Natural killer cell (primary cell): ENCODE data around the gene SHB. TPM values are rescaled to one million over a fixed set of nuclear protein-coding genes. Genes with fewer than 3 reads are reported as not detected.

Experiments used
- ATAC-seq, 3 donors: fragments of 150-1000 bp in 2 of 3; fragments of 200-7000 bp in 1 of 3; cut with Tn5 transposase; 1 replicate in 1 of 3; 2 replicates in 2 of 3; pipeline ENCODE4 v1.10.0; 2021; ENCODE audit warnings: mild to moderate bottlenecking in 2 of 3, moderate library complexity in 2 of 3
- DNase-seq, 2 donors: peaks; one replicate each; pipeline versions ENCODE4 v3.0.0 to v3.0.0-alpha.2; 2013 to 2021; ENCODE audit warnings: mixed read lengths in 1 of 2
- H3K27ac ChIP-seq: one replicate; pipeline ENCODE4 v1.5.1; 2013; ENCODE audit warnings: mild to moderate bottlenecking, low read length
- H3K27me3 ChIP-seq: one replicate; pipeline ENCODE4 v1.6.1; 2013; ENCODE audit warnings: low read length; ENCODE audit not compliant: control insufficient read depth, insufficient read depth
- H3K36me3 ChIP-seq: one replicate; pipeline ENCODE4 v1.6.1; 2013; ENCODE audit warnings: low read length; ENCODE audit not compliant: control insufficient read depth, insufficient read depth
- H3K4me1 ChIP-seq: one replicate; pipeline ENCODE4 v1.6.1; 2013; ENCODE audit warnings: low read length; ENCODE audit not compliant: control insufficient read depth, insufficient read depth
- H3K4me3 ChIP-seq: one replicate; pipeline ENCODE4 v1.5.1; 2013; ENCODE audit warnings: low read length
- H3K9me3 ChIP-seq: one replicate; pipeline ENCODE4 v1.6.1; 2013; ENCODE audit warnings: low read length; ENCODE audit not compliant: control insufficient read depth, insufficient read depth
- H3K27ac Mint-ChIP-seq, 2 donors: one replicate each; pipeline ENCODE4 v1.8.0; 2022; ENCODE audit warnings: mild to moderate bottlenecking in 2 of 2, mixed read lengths in 2 of 2, moderate library complexity in 1 of 2
- H3K27me3 Mint-ChIP-seq, 2 donors: one replicate each; pipeline ENCODE4 v1.8.0; 2022; ENCODE audit warnings: low read depth in 2 of 2, mixed read lengths in 2 of 2
- H3K36me3 Mint-ChIP-seq: one replicate; pipeline ENCODE4 v1.8.0; 2022; ENCODE audit warnings: mixed read lengths
- H3K4me1 Mint-ChIP-seq, 2 donors: one replicate each; pipeline ENCODE4 v1.8.0; 2022; ENCODE audit warnings: mixed read lengths in 2 of 2
- H3K4me3 Mint-ChIP-seq: one replicate; pipeline ENCODE4 v1.8.0; 2022; ENCODE audit warnings: mild to moderate bottlenecking, moderate library complexity, mixed read lengths
- H3K9me3 Mint-ChIP-seq, 2 donors: one replicate each; pipeline ENCODE4 v1.8.0; 2022; ENCODE audit warnings: mixed read lengths in 2 of 2
- CTCF ChIP-seq: fragments of 200-600 bp; IDR thresholded peaks from one replicate; pipeline ENCODE4 v1.8.0; 2022; ENCODE audit warnings: antibody characterized with exemption
- WGBS: methylation state at CpG from one replicate; pipeline ENCODE4 v1.1.7; 2013; ENCODE audit warnings: missing lambda C conversion rate; ENCODE audit not compliant: insufficient coverage; 5-methylcytosine and 5-hydroxymethylcytosine counted together
- intact Hi-C: fragments of 100-400 bp; cut with micrococcal nuclease; formaldehyde crosslinking; loops from one replicate; pipeline ENCODE4 v1.14.2; 2022
- total RNA-seq, 4 donors: library from RNA; stranded (reverse); fragments of 120-200 nt in 1 of 4; gene quantifications; one replicate each; pipeline versions ENCODE4 v1.2.3 to v1.2.4, GENCODE V29; 2013 to 2022

Gene SHB
- total RNA-seq, 3 donors from 2014 or later (not counting 1 experiment from before 2014, with no cell fraction given): 2.7 to 7.1 (median 2.9) TPM

GRCh38 chr9:37956904-37957663 is 111.9 kb downstream of the SHB start:
- intact Hi-C loops: no loop called here
- Mint-ChIP-seq H3K27ac (no peak overlapping the region), H3K4me1 (peaks cover 10 to 12% of the 10 kb centered on the region in 2 donors), H3K4me3 (no peak overlapping the region), H3K36me3 (no peaks in the 10 kb centered on the region), H3K9me3 (no peaks in the 10 kb centered on the region), H3K27me3 (no peaks in the 10 kb centered on the region)
- Histone ChIP-seq H3K27ac (no peak overlapping the region), H3K9me3 (no peaks in the 10 kb centered on the region), H3K4me1 (peaks cover 3% of the 10 kb centered on the region), H3K27me3 (no peaks in the 10 kb centered on the region), H3K4me3 (no peak overlapping the region), H3K36me3 (no peaks in the 10 kb centered on the region)
- no peak for TF ChIP-seq CTCF
- ATAC-seq (no peak), DNase-seq (no peak)
- 88% methylated on average over 16 of the region's 16 CpGs for WGBS

- intact Hi-C loops: no loop called here
- Mint-ChIP-seq H3K27ac (no peak overlapping the region), H3K9me3 (no peaks in the 10 kb centered on the region), H3K4me3 (no peak overlapping the region), H3K27me3 (no peaks in the 10 kb centered on the region), H3K36me3 (no peaks in the 10 kb centered on the region), H3K4me1 (peaks cover 6 to 7% of the 10 kb centered on the region in 2 donors)
- Histone ChIP-seq H3K36me3 (no peaks in the 10 kb centered on the region), H3K27ac (no peak overlapping the region), H3K4me1 (peaks cover 3% of the 10 kb centered on the region), H3K27me3 (no peaks in the 10 kb centered on the region), H3K4me3 (no peak overlapping the region), H3K9me3 (no peaks in the 10 kb centered on the region)
- TF ChIP-seq CTCF: no peak
- DNase-seq (no peak), ATAC-seq (no peak)
- WGBS: 92% methylated on average over 5 of the region's 5 CpGs
Observed at GRCh38 chr9:37956423-37956820, 112.6 kb downstream of the SHB start.

- Histone ChIP-seq H3K4me1 (peaks cover 3% of the 10 kb centered on the region), H3K27me3 (no peaks in the 10 kb centered on the region), H3K4me3 (no peak overlapping the region), H3K27ac (no peak overlapping the region), H3K9me3 (no peaks in the 10 kb centered on the region), H3K36me3 (no peaks in the 10 kb centered on the region)
- ATAC-seq (no peak), DNase-seq (no peak)
- H3K36me3 Mint-ChIP-seq: no peaks in the 10 kb centered on the region
- TF ChIP-seq CTCF: no peak
- intact Hi-C loops: no loop called here
- H3K4me3 Mint-ChIP-seq: no peak overlapping the region
- 93% methylated on average over 15 of the region's 16 CpGs for WGBS
- H3K27ac Mint-ChIP-seq: no peak overlapping the region
- no peaks in the 10 kb centered on the region for H3K9me3 Mint-ChIP-seq
- no peaks in the 10 kb centered on the region for H3K27me3 Mint-ChIP-seq
- peaks cover under 1 to 2% of the 10 kb centered on the region in 2 donors for H3K4me1 Mint-ChIP-seq
Observed at GRCh38 chr9:37955781-37956422, 113.1 kb downstream of the SHB start.
